ENCODE measurements around the gene SMAD3.
A peak's percentile ranks its signal among the peaks of the same experiment; 100 is the strongest.

SMAD3 gene

DNA sequence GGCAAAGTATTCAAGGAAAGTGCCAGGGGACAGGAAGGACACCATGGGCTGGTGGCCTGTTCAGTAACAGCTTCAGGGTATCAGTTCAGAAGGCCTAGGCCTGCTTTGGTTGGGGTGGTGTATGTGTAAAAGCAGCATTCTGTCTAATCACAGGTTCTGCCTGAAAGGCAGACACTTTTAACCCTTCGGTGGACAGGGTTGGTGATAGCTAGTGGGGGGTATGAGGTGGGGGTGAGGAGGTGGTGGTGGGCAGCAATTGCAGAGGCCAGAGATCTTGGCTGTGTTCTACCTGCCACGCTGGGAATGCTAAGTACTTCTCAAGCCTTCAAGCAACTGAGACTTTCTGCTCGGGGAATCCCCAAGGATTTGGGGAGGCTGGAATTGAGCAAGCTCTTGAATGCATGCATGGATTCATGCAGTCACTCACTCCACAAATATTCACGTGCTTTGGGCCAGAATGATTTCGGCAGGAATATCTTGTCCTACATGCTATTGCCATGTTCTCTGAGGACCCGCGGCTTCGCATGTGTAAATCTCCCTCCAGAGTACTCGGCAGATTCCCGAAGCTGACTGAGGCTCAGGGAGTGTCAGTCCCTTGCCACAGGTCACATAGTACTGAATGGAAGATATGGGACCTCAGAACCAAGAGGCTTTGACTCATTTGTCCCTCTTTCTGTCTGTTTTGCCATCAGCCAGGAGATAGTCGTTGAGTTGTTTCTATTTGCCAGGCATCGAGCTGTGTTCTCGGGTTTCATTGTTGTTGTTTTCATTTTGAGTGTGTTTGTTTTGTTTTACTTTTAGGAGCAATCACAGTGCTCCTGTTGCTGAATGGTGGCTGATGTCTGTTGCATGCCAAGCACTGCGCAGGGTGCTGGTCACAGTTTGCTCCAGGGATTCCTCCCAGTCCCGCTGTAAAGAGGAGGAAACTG is 65.5 kb downstream of the SMAD3 start:
- no peak for DNase-seq

DNA sequence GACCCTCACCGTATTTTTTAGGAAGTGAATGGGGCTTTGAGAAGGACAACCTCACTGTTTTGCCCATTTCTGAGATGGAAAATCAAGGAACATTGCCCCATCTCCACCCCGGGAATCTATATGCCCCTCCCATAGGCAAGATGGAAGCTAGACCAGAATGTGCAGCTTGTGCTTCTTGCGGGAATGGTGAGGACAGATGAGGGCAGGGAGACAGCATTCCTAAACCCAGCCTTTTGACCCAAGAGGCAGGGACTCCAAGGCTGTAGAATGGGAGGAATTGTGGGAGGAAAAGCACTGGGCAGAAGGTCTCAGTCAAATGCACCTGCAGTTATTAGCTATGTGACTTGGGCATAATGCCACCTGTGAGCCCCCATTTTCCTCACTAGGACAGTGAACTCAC is 66.9 kb downstream of the SMAD3 start:
- DNase-seq, result no peak

DNA sequence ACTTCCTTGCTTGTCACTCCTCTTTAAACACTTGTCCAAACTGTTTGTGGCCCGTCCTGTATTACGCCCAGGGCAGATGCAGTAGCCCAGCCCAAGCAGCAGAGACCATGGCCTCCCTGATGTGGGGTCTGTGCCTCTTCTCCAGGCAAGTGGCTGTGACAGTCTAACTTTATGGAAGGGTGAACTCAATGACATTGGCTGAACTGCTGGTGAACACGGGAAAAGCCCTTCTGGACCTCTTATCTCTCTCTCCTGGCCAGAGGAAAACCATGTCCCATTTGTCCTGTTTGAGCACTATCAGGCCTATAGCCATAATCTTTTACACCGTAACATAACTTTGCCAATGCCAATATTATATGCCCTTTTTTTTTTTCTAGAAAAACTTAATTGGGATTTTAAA is 67.6 kb downstream of the SMAD3 start:
- DNase-seq, result no peak

DNA sequence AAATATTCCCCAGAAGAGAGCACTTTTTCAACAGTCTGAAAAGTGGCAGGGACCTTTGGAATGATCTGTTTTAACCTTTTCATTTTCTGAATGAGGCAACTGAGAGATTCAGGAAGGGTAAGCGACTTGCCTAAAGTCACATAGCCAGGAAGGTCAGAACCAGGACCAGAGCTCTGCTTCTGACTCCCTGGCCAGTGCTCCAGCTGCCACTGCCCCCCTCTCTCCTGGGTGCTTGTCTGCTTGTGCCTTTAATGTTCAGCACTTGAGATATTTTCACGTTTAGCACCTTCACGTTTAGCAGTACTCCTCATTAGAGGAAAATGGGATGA is 68.3 kb downstream of the SMAD3 start:
- DNase-seq, result no peak

DNA sequence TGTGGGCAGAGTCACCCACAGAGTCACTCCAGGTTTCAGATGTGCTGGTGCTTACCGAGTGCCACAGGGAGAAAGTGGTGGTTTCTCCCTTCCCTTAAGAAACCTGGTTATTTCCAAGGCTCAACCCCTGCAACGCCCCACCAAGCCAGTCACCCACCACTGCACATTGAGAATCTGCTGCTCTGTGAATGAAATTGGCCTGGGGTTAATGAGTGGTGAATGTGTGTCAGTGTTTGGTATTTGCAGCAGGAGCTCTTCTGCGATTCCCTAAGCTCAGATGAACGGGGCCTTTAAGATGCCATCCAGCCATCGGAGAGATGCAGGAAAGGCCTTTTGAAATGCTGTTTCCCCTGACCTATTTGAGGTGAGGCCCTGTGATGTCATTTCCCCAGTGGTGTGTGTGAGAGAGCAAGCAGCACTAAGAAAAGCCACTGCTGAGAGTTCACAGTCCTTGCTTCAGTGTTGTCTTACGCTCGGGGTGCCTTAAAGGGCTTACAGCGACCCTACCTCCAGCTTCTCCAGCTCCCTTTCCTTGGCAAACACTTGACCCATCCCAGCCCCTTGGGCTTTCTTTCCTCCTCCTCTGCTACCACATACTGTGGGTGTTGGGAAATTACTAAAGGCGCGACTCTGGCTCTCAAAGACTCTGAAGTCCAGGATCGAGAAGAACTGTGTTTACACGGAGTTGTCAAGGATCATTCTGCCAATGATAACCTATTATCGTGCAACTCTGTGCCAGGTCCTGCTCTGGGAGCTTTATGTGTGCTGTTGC is 68.9 kb downstream of the SMAD3 start:
- DNase-seq, result no peak

DNA sequence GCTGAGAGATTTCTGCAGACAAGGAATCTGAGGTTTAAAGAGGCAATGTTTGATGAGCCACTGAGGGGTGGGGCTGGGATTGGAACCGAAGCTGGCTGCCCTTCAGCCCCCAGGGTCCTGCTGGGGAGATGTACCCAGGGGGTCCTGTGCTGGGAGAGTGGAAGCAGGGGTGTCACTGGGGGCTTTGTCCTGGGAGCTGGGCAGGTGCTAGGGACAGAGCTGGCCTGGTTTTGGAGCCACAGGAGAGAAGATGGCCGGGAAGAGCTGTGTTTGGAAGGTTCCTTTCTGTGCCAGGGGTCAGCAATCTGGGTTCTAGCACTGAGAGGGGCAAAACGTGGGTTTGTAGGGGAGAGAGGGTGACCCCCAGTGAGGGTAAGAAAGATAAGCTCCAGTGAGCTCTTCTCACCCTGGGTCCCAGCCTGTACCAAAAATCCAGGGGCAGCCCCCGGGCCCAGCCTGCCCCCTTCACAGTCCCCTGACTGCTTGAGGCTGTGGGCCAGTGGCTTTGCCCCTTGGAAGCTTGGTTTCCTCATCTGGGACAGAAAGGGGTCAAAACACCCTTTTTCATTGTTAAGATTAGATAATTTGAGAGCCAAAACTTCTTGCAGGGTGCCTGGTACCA is 69.6 kb downstream of the SMAD3 start:
- no peak for DNase-seq

DNA sequence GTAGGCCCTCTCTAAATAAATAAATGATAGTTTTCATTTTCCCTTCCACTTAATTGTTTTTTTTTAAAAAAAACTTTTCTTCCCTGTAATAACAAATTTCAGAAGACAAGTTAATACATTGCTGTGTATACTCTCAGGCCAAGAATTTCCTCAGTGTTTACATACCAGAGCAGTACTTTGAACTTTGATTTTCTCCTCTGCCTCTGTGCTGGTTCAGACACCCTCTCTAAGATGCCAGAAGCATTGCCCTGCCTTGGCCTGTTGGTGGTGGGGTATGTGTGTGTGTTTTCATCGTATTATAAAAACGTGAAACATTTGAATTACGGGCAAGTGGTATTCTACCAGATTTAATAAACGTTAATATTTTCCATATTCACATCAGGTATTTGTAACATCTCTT is 70.1 kb downstream of the SMAD3 start:
- no peak for DNase-seq

DNA sequence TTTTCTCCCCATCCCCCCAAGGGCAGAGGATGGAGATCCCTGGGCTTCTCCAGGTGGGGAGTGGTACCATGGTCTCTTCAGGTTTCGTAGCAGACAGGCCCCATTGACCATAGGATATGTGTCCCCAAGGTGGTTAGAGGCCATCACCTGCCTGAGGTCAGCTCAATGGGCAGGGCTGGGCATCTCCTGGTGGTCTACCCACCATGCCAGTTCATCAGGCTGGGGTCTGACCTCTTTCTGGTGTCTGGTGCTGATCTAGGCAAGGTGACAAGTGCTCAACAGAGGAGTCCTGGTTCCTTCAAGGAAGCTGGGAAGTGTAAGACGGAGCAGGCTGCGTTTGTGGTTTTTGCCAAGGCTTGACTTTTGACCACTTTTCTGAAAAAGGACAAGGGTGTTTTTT is 71.4 kb downstream of the SMAD3 start:
- DNase-seq, result no peak

DNA sequence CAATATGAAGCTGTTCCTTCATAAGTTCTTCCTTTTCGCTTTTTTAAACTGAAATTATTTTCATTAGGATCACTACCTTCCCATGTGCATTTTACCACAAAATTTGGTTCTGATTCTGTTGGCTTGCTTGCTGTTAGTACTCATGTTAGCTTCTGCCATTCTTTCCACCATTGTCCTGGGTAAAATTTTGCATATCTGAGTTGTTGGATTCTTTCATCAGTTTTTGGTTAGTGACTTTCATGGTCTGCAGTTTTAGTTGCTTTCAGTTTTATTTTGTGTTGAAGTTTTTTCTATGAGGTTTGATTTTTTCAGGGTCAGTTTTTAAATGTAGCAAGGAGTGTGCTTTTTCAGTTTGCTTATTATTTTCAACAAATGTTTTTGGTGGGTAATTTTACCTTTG is 71.9 kb downstream of the SMAD3 start:
- DNase-seq, result no peak

DNA sequence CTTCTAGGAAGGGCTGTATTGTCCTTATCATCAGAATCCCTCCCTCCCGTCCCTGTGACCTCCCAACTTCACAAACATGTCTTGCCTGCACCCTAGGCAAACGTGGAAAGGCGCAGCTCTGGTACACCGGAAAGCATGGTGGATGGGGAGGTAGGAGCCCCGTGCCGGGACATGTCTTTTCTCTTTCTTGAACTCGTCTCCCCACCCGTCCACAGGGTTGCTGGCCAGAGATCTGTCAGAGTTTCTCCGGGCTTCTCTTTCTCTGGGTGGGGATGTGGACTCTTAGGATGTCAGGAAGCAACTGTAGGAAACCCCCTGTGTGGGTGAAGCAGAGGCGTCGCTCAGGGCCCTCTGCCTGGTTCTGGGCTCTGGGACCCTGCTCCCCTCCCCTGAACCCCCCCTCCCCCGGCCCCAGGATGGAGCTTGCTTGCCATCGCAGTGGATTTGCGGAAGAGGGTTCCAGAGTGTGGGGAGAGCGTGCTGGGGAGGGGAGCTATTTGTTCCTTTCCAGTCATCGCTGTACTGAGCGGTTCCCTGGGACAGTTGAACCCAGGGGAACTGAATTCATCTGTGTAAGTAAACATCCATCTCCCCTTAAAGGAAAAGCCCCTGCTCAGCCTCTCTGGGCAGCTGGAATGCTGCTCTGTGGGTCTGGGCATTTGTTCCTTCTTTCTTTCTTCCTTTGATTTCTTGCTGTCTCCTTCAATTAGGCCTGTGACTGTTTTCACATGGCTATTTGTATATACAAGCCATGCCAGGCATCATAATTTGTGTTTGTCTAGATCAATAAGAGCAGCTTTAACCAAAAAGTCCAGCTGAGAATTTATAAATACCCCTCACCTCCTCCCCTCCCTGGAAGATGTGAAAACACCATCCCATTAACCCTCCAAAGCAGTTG is 72.8 kb downstream of the SMAD3 start:
- no peak for DNase-seq

DNA sequence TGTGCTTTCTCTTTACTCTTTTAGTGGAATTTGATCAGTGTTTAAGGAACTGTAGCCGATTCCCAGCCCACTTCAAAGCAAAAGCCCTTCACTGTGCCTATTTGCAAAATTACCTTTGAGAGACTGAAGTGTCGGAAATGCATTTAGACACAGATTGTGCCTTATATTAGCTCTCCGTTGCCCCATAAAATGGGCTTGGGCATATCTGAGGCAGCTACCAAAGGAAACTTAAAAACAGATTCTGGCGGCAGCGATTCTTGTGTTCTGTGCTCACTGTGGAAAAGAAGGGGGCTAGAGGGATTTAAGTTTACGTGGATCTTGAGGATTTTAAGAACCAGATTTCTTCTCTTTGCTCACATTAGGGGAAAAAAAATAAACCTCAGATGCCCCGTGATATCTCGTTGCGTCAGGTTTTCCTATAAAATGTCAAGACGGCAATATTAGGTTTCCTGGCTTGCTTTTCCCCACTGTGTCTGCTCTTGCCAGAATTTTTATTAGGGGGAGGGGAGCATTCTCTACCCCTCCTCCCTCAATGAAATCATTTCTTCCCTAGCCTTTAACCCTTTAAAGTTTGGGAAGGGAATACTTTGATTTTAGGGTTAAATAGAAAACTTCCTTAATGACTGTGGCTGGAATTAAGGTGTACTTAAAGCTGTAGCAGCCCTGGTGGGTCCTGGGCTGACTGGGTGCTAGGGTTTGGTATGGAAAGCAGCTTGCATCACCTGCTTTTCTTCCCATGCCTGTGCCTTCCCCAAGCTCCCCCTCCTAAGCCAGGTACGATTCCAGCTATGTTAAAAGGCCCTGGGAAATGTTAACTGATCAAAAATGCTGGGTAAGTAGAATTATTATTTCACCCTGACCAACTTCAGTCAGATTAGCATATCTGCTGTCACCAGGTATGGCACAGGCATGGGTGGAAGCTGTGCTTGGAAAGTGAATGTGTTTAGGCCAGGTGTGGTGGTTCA is 73.8 kb downstream of the SMAD3 start:
- DNase-seq, result no peak

DNA sequence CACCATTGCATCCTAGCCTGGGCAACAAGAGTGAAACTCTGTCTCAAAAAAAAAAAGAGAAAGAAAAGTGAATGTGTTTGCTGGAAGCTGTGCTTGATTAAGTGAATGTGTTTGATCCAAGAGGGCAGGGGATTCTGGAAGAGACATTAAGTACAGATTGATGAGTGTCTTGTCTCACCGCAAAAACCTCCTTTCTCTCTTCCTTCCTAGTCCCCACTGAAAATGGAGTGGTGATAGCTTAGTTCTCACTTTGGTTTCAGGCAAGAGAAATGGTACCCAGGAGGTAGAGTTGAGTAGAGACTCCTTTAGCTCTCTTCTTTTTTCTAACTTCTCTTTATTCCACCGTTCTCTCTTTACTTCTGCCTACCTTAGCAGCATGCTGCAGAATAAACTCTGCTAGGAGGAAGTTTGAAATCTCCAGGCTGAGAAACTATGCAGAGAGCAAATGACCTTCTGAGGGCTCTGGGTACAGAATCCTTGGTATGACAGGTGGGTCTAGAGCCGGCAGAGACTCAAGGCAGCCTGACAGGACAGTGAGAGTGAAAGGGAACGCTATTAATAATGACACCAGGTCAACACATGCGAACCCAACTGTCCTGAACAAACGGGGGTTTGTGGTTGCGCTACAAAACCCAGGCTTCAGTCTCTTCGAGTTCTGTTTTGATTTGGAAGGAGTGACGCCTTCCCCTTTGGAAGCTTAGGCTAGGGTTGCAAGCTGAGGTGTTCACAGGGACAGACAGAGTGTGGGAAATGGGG is 74.9 kb downstream of the SMAD3 start:
- no peak for DNase-seq

DNA sequence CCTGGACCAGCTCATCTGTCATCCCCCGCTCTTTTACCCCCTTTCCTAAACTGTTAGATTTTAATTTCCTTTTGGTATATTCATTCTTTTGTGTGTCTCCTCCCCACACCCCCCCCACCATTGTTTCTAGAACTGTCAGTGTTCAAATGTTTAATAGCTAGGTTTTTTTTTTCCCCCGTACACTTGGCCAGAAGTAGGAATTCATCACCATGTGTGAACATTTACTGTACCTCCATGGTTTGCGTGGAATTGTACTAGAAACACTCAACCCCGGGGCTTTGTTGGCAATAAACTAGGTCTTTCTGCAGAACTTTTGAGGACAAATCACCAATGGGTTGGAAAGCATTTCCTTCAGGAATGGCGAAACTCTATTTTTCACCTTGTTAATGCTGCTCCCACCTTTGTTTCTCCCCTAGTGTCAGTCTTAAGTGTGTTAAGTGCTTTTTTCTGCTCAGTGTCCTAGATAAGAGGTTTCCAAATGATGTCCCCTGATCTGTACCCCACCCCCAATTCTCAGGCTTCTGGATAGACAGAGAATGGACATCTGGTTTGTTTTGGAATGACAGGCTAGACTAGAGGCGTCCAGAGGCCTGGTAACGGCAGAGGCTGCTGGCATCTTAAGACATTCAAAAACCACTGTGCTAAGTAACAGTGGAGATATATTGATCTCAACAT is 76.8 kb downstream of the SMAD3 start:
- no peak for DNase-seq

DNA sequence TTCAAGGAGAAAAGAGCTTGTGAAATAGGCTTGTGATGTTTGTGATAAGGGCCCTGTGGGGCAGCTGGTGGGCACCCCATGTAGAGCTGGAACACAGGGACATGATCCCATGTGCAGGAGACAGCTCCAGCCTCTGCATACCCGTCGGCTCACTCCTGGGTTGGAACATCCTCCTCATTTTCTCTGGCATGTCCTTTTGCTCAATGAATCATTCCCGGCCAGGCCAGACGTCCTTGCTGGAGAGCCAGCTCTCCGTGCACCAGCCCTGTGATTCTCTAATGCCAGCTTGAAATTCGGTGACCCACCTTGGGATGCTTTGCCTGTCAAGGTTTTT is 77.3 kb downstream of the SMAD3 start:
- DNase-seq, result no peak

DNA sequence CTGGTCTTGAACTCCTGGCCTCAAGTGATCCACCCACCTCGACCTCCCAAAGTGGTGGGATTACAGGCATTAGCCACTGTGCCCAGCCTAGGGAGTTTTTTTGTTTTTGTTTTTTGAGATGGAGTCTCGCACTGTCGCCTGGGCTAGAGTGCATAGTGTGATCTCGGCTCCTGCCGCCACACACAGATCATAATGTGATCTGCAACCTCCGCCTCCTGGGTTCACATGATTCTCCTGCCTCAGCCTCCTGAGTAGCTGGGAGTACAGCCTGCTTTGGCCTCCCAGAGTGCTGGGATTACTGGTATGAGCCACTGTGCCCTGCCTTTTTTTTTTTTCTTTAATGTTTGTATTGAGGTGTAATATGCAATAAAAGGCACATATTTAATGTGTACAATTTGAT is 78.2 kb downstream of the SMAD3 start:
- no peak for DNase-seq

DNA sequence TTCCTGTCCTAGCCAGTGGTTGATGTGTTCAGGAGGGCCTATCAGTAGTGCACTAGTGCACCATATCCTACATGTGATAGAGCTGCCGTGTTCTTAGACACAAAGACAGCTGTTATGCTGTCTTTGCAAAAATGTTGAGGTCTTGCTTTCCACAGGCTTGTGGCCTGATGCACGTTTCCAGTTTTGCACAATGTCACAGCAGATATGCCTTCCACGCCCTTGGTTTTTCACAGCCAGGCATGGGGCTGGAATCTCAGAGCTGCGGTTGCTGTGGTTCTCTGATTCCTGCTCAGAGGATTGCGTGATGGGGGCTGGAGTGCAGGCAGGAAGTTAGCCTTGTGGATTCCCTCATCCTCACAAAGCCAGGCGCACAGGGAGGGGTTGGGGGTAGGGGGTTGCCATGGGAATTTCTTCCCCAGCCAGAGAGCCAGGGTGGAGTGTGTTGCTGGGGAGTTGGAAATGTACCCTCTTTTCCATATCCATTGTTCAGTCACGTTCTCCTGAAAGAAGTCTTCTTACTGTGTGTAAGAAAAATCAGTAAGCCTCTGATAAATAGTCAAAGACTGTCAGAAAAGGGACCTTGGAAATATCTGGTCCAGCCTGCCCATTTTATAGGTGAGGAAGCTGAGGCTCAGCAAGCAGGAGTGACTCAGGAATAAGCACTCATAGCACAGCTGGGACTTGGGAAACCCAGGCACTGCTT is 79.4 kb downstream of the SMAD3 start:
- no peak for DNase-seq

DNA sequence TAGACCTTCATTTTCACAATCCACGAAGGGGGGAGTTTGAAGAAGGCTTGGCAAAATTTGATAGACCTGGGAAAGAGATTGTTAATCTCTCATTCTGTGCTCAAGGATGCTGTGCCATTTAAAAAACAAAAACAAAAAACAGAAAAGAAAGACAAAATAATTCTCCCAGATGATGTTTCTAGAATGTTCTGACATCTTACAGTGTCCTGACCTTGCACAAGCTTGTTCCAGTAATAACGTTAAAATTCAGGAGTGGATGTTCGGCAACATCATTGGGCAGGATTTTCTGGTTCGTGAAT is 79.9 kb downstream of the SMAD3 start:
- no peak for DNase-seq

DNA sequence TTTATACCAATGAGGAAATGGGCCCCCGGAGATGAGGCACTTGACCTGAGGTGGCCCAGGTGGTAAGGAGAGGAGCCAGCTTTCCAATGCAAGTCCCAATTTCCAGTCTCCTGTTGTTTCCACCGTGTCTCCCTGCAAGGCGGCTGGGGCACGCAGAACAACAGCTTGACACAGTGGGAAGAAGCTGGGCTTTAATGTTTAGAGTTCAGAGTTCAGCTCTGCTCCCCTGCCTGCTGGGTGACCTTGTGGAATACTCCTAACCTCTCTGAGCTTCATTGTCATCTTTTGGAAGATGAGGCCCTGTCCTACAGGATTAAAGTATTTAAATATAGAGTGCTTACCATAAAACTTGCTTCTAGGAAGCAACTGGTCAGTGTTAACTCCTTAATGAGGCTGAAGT is 80.3 kb downstream of the SMAD3 start:
- DNase-seq, result no peak

DNA sequence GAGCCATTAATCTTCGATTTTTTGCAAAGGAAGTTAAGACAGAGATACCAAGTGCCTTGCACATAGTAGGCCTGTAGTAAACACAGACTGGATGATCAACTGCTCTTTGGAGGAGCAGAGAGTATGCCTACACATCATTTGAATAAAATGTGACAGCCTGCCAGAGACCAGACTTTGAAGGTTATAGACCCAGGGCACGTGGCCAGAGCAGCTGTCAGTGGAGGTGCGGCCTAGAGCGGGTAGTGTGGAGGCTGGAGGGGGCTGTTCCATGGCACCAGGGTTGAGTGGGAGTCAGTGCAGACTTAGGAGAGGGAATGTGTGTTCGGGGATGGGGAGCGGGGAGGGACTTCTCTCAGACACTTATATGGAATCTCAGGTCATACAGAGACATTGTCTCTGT is 80.8 kb downstream of the SMAD3 start:
- DNase-seq, result no peak

DNA sequence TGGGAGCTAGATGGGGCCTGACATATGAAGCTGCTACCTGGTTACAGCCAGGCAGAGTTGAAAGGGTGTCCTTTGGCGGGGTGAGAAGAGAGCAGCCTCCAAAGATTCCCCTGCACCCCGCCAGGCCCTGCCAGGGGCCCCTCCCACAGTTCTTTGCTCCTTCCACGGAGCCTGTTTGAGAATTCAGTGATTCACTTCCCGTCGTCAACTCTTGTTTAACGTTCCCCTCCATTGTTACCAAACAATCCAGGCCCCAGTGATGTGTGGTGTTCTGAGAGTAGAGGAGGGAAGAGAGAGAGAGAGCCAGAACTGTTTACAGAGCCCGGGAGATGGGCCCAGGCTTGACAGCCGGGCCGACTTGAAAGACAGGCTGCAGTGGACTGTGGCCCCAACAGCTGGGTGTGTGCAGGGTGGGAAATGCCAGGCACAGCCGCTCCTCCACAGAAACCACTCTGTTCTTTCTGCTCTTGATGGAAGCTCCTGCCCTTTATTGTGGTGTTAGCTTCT is 81.5 kb downstream of the SMAD3 start:
- peak; percentile 27 for DNase-seq

Data from DMS153 (cell line).